Activated B cell treated with CpG ODN at 0.5 μM for 24 hours (primary cell): ENCODE data around the gene ASB4. TPM values are rescaled to one million over a fixed set of nuclear protein-coding genes. Genes with fewer than 3 reads are reported as not detected.
A peak's percentile ranks its signal among the peaks of the same experiment; 100 is the strongest.

Experiments used
- ATAC-seq: fragments of 200-7000 bp; cut with Tn5 transposase; one replicate; pipeline ENCODE4 v1.10.0; 2021; ENCODE audit warnings: low read depth, mild to moderate bottlenecking, moderate library complexity
- CTCF ChIA-PET: fragments of 350-600 bp; sonication (Branson Sonifier 250); formaldehyde crosslinking; loops from one replicate; lab custom pipeline; 2021; ENCODE audit warnings: antibody characterized with exemption; lab: Charles Lee
- POLR2A ChIA-PET: fragments of 350-600 bp; sonication (Branson Sonifier 250); formaldehyde crosslinking; loops from one replicate; lab custom pipeline; 2021; ENCODE audit warnings: antibody characterized with exemption; lab: Charles Lee
- DNase-seq: peaks from one replicate; pipeline ENCODE4 v3.0.0; 2022
- H3K27ac Mint-ChIP-seq: one replicate; pipeline ENCODE4 v1.8.0; 2020; ENCODE audit warnings: mixed read lengths
- H3K27me3 Mint-ChIP-seq: one replicate; pipeline ENCODE4 v1.8.0; 2021; ENCODE audit warnings: mixed read lengths
- H3K36me3 Mint-ChIP-seq: one replicate; pipeline ENCODE4 v1.8.0; 2021; ENCODE audit warnings: low read depth, mixed read lengths
- H3K4me1 Mint-ChIP-seq: one replicate; pipeline ENCODE4 v1.8.0; 2021; ENCODE audit warnings: mixed read lengths
- H3K4me3 Mint-ChIP-seq: one replicate; pipeline ENCODE4 v1.8.0; 2020; ENCODE audit warnings: mild to moderate bottlenecking, mixed read lengths
- H3K9me3 Mint-ChIP-seq: one replicate; pipeline ENCODE4 v1.8.0; 2020; ENCODE audit warnings: mixed read lengths
- intact Hi-C: fragments of 100-400 bp; cut with micrococcal nuclease; formaldehyde crosslinking; loops from one replicate; pipeline ENCODE4 v1.15.1; 2024
- total RNA-seq: library from RNA; stranded (reverse); gene quantifications from 2 replicates; pipeline ENCODE4 v1.2.3, GENCODE V29; 2022
- TF ChIP-seq, protein P1 (sequence below): fragments of 200-600 bp; IDR thresholded peaks from one replicate; pipeline ENCODE4 v1.8.0; 2022; ENCODE audit warnings: antibody characterized with exemption, mild to moderate bottlenecking

The ASB4 gene
- total RNA-seq, 1 donor from 2014 or later = not detected

- TF ChIP-seq, protein P1, sequence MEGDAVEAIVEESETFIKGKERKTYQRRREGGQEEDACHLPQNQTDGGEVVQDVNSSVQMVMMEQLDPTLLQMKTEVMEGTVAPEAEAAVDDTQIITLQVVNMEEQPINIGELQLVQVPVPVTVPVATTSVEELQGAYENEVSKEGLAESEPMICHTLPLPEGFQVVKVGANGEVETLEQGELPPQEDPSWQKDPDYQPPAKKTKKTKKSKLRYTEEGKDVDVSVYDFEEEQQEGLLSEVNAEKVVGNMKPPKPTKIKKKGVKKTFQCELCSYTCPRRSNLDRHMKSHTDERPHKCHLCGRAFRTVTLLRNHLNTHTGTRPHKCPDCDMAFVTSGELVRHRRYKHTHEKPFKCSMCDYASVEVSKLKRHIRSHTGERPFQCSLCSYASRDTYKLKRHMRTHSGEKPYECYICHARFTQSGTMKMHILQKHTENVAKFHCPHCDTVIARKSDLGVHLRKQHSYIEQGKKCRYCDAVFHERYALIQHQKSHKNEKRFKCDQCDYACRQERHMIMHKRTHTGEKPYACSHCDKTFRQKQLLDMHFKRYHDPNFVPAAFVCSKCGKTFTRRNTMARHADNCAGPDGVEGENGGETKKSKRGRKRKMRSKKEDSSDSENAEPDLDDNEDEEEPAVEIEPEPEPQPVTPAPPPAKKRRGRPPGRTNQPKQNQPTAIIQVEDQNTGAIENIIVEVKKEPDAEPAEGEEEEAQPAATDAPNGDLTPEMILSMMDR = no peak
- ChIA-PET POLR2A (no interaction called here), CTCF (interaction anchor here (1.3 to 12.4 kb wide), 7 partner anchors 10 to 175 kb away, joined by 3 to 324 read pairs (median 6); no protein-coding TSS in a partner anchor)
- Mint-ChIP-seq H3K27me3 (peaks cover 7% of the 10 kb centered on the region), H3K4me3 (no peak overlapping the region), H3K9me3 (no peaks in the 10 kb centered on the region), H3K27ac (no peak overlapping the region), H3K36me3 (no peaks in the 10 kb centered on the region), H3K4me1 (peaks cover 3% of the 10 kb centered on the region)
- ATAC-seq = no peak
- intact Hi-C loops = loop anchor here (5.0 kb wide), 1 partner anchor 82 kb away; no protein-coding TSS in a partner anchor
- no peak for DNase-seq
These were observed 39.8 kb downstream of the ASB4 start for GRCh38 chr7:95525503-95525902.

DNA sequence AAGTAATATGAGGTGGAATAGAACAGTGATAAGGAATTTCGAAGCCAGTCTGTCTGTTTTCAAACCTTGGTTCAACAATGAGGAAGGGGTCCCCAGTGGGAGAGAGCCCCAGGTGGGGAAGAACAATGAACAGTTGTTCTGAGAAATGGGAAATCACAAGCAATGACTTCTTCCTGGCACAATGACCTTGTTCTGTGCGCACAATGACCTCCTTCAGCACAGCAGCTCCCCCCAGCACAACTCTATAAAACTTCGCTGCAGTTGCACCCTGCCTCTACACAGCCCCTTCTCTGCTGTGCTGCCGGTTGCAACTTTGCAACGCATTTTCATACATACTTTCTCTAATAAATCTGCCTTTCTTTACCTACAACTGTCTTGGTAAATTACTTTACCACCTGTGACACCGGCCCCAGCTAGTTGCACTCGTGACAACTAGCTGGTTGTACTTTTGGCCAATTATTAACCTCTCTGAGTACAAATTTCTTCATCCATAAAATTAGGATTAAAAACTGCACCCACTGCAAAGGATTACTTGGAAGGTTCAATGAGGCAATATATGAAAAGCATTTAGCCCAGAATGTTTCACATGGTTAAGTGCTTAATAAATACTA, 40.5 kb downstream of the ASB4 start:
- no peak for DNase-seq
- POLR2A ChIA-PET = no interaction called here
- Mint-ChIP-seq H3K4me1 (peaks cover 3% of the 10 kb centered on the region), H3K27ac (no peak overlapping the region), H3K27me3 (peaks cover 5% of the 10 kb centered on the region), H3K4me3 (no peak overlapping the region), H3K36me3 (no peaks in the 10 kb centered on the region), H3K9me3 (no peaks in the 10 kb centered on the region)
- no peak for ATAC-seq
- CTCF ChIA-PET = interaction anchor here (0.7 to 12.4 kb wide), 12 partner anchors 11 to 346 kb away, joined by 3 to 324 read pairs (median 4); no protein-coding TSS in a partner anchor
- intact Hi-C loops = loop anchor here (5.0 kb wide), 1 partner anchor 81 kb away; no protein-coding TSS in a partner anchor
- TF ChIP-seq, protein P1 = no peak

GRCh38 chr7:95527033-95527775, 41.5 kb downstream of the ASB4 start:
- Mint-ChIP-seq H3K4me3 (no peak overlapping the region), H3K27ac (no peak overlapping the region), H3K9me3 (no peaks in the 10 kb centered on the region), H3K4me1 (peaks cover 3% of the 10 kb centered on the region), H3K27me3 (peaks cover 5% of the 10 kb centered on the region), H3K36me3 (no peaks in the 10 kb centered on the region)
- TF ChIP-seq, protein P1 = no peak
- ChIA-PET CTCF (interaction anchor here (0.7 to 12.4 kb wide), 15 partner anchors 12 to 1078 kb away, joined by 3 to 324 read pairs (median 5); no protein-coding TSS in a partner anchor), POLR2A (no interaction called here)
- intact Hi-C loops = loop anchor here (1.0 to 5.0 kb wide), 5 partner anchors 16 to 344 kb away; no protein-coding TSS in a partner anchor
- ATAC-seq = peak; percentile 68
- DNase-seq = no peak

DNA sequence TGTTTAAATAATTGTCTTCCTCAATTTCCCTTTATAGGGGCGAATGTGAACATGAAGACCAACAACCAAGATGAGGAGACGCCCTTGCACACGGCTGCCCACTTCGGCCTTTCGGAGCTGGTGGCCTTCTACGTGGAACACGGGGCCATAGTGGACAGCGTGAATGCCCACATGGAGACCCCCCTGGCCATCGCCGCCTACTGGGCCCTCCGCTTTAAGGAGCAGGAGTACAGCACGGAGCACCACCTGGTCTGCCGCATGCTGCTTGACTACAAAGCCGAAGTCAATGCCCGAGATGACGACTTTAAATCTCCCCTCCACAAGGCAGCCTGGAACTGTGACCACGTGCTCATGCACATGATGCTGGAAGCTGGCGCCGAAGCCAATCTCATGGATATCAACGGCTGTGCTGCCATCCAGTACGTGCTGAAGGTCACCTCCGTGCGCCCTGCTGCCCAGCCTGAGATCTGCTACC, 42.1 kb downstream of the ASB4 start:
- DNase-seq = no peak
- no peaks in the 10 kb centered on the region for H3K9me3 Mint-ChIP-seq
- no peak for ATAC-seq
- intact Hi-C loops = loop anchor here (1.0 to 5.0 kb wide), 5 partner anchors 17 to 343 kb away; no protein-coding TSS in a partner anchor
- no peak overlapping the region for H3K4me3 Mint-ChIP-seq
- TF ChIP-seq, protein P1 = no peak
- H3K36me3 Mint-ChIP-seq = no peaks in the 10 kb centered on the region
- H3K27ac Mint-ChIP-seq = no peak overlapping the region
- POLR2A ChIA-PET = no interaction called here
- H3K4me1 Mint-ChIP-seq = peaks cover 3% of the 10 kb centered on the region
- CTCF ChIA-PET = interaction anchor here (1.1 to 12.4 kb wide), 9 partner anchors 11 to 1078 kb away, joined by 3 to 324 read pairs (median 7); no protein-coding TSS in a partner anchor
- H3K27me3 Mint-ChIP-seq = peaks cover 5% of the 10 kb centered on the region
